SK-N-SH (cell line): Measurements from ENCODE around the gene ECSCR. TPM values are rescaled to one million over a fixed set of nuclear protein-coding genes. Genes with fewer than 3 reads are reported as not detected.

Source experiments
- CTCF ChIA-PET: fragments of 300-600, 350-600 bp; formaldehyde crosslinking; extraction: SDS; loops from one replicate; lab custom pipeline; 2021; lab: Yijun Ruan, JAX
- POLR2A ChIA-PET: fragments of 350-600 bp; sonication (Branson Sonifier 250); formaldehyde crosslinking; extraction: SDS; loops from one replicate; lab custom pipeline; 2020; ENCODE audit warnings: antibody characterized with exemption, inconsistent platforms; lab: Yijun Ruan, JAX
- DNase-seq: peaks from one replicate; pipeline ENCODE4 v3.0.0; 2012
- H2AFZ ChIP-seq: fragments of 200-600 bp; sonication (generic); 2 replicates; pipeline ENCODE4 v1.8.1; 2016; ENCODE audit warnings: antibody characterized with exemption, mild to moderate bottlenecking, low read depth
- H3F3A ChIP-seq: fragments of 200-600 bp; sonication (generic); replicated peaks from 2 replicates; pipeline ENCODE3; 2016; ENCODE audit warnings: antibody characterized with exemption, mild to moderate bottlenecking; ENCODE audit not compliant: insufficient read depth
- H3K27ac ChIP-seq, 2 experiments: fragments of 200-500 bp in 1 of 2; fragments of 200-600 bp in 1 of 2; sonication (Bioruptor generic) in 1 of 2; sonication (generic), shearing (Covaris generic) in 1 of 2; 2 replicates each; pipeline versions ENCODE4 v1.5.1 to v1.6.1; 2014 to 2016; ENCODE audit warnings: low read depth in 2 of 2, inconsistent platforms in 1 of 2, low read length in 1 of 2, mild to moderate bottlenecking in 1 of 2, mixed read lengths in 1 of 2
- H3K27me3 ChIP-seq: fragments of 200-600 bp; sonication (generic), shearing (Covaris generic); 2 replicates; pipeline ENCODE4 v1.6.1; 2016; ENCODE audit warnings: mixed run types; ENCODE audit not compliant: insufficient read depth
- H3K36me3 ChIP-seq, 2 experiments: fragments of 200-500 bp in 1 of 2; fragments of 200-600 bp in 1 of 2; sonication (Bioruptor generic) in 1 of 2; sonication (generic) in 1 of 2; replicated peaks in 1 of 2; 2 replicates each; pipeline versions ENCODE3 to v1.5.1; 2014 to 2016; ENCODE audit warnings: low read length in 1 of 2, mild to moderate bottlenecking in 1 of 2; ENCODE audit not compliant: insufficient read depth in 2 of 2, control insufficient read depth in 1 of 2
- H3K4me1 ChIP-seq, 2 experiments: fragments of 200-500 bp in 1 of 2; fragments of 200-600 bp in 1 of 2; sonication (Bioruptor generic) in 1 of 2; sonication (generic), shearing (Covaris generic) in 1 of 2; 2 replicates each; pipeline versions ENCODE4 v1.5.1 to v1.6.1; 2014 to 2016; ENCODE audit warnings: low read depth in 1 of 2, low read length in 1 of 2, mixed run types in 1 of 2; ENCODE audit not compliant: insufficient read depth in 2 of 2, control insufficient read depth in 1 of 2
- H3K4me2 ChIP-seq: fragments of 200-600 bp; sonication (generic), shearing (Covaris generic); 2 replicates; pipeline ENCODE4 v1.6.1; 2017; ENCODE audit warnings: mixed run types
- H3K4me3 ChIP-seq, 2 experiments: fragments of 200-500 bp in 1 of 2; fragments of 200-600 bp in 1 of 2; sonication (Bioruptor generic) in 1 of 2; sonication (generic), shearing (Covaris generic) in 1 of 2; 2 replicates each; pipeline versions ENCODE4 v1.5.1 to v1.8.1; 2014 to 2016; ENCODE audit warnings: low read depth in 2 of 2, inconsistent platforms in 1 of 2, low read length in 1 of 2, mild to moderate bottlenecking in 1 of 2, mixed read lengths in 1 of 2, moderate library complexity in 1 of 2
- H3K79me2 ChIP-seq: fragments of 200-600 bp; sonication (generic); 2 replicates; pipeline ENCODE4 v1.8.1; 2017; ENCODE audit warnings: mild to moderate bottlenecking; ENCODE audit not compliant: insufficient read depth
- H3K9ac ChIP-seq: fragments of 200-600 bp; sonication (generic); 2 replicates; pipeline ENCODE4 v1.6.1; 2017; ENCODE audit warnings: mixed run types
- H3K9me2 ChIP-seq: fragments of 200-600 bp; sonication (generic); 2 replicates; pipeline ENCODE4 v1.6.1; 2017; ENCODE audit warnings: mixed run types
- H3K9me3 ChIP-seq: fragments of 200-600 bp; sonication (generic); 2 replicates; pipeline ENCODE4 v1.6.1; 2017; ENCODE audit warnings: mixed run types, mild to moderate bottlenecking, moderate library complexity
- H4K20me1 ChIP-seq: fragments of 200-600 bp; sonication (generic); 2 replicates; pipeline ENCODE4 v1.6.1; 2017; ENCODE audit warnings: mild to moderate bottlenecking, mixed run types; ENCODE audit not compliant: insufficient read depth
- EP300 ChIP-seq, 2 experiments: IDR thresholded peaks; 2 replicates each; pipeline versions ENCODE4 v1.4.0 to v1.6.1; 2012; ENCODE audit warnings: borderline replicate concordance in 1 of 2, low read depth in 1 of 2, low read length in 1 of 2
- FOSL2 ChIP-seq: IDR thresholded peaks from 2 replicates; pipeline ENCODE4 v1.4.0; 2012; ENCODE audit warnings: low read depth, mild to moderate bottlenecking, moderate library complexity, borderline replicate concordance
- FOXJ3 ChIP-seq: sonication (generic); formaldehyde crosslinking; IDR thresholded peaks from 2 replicates; pipeline ENCODE4 v1.5.1; 2020; ENCODE audit warnings: mild to moderate bottlenecking, missing genetic modification reagents
- FOXM1 ChIP-seq: IDR thresholded peaks from 2 replicates; pipeline ENCODE4 v1.4.0; 2012; ENCODE audit warnings: low read depth, mild to moderate bottlenecking
- GABPA ChIP-seq: IDR thresholded peaks from 2 replicates; pipeline ENCODE4 v1.4.0; 2012; ENCODE audit warnings: low read depth, mild to moderate bottlenecking
- GATA2 ChIP-seq: sonication (generic); formaldehyde crosslinking; IDR thresholded peaks from 2 replicates; pipeline ENCODE4 v1.5.0; 2020; ENCODE audit warnings: mild to moderate bottlenecking, missing genetic modification reagents
- JUND ChIP-seq: IDR thresholded peaks from 2 replicates; pipeline ENCODE4 v1.4.0; 2012
- MEF2A ChIP-seq: IDR thresholded peaks from 2 replicates; pipeline ENCODE4 v1.4.0; 2012; ENCODE audit warnings: low read depth, borderline replicate concordance
- MXI1 ChIP-seq: IDR thresholded peaks from 2 replicates; pipeline ENCODE4 v1.6.1; 2012; ENCODE audit warnings: mild to moderate bottlenecking, low read depth, low read length, improper control_type of control experiment
- NFIC ChIP-seq: IDR thresholded peaks from 2 replicates; pipeline ENCODE4 v1.4.0; 2012; ENCODE audit warnings: borderline replicate concordance
- NRF1 ChIP-seq: IDR thresholded peaks from 2 replicates; pipeline ENCODE4 v1.6.1; 2012; ENCODE audit warnings: low read depth, mild to moderate bottlenecking, low read length
- POLR2AphosphoS5 ChIP-seq: IDR thresholded peaks from 2 replicates; pipeline ENCODE4 v1.6.1; 2012; ENCODE audit warnings: low read depth, low read length
- REST ChIP-seq: IDR thresholded peaks from 2 replicates; pipeline ENCODE4 v1.6.1; 2012; ENCODE audit warnings: mild to moderate bottlenecking, low read depth, low read length, moderate library complexity
- SMC3 ChIP-seq: IDR thresholded peaks from 2 replicates; pipeline ENCODE4 v1.6.1; 2012; ENCODE audit warnings: low read depth, low read length, improper control_type of control experiment
- TAF1 ChIP-seq: IDR thresholded peaks from 2 replicates; pipeline ENCODE4 v1.6.1; 2012; ENCODE audit warnings: low read depth, mild to moderate bottlenecking, low read length, moderate library complexity, borderline replicate concordance
- USF1 ChIP-seq: IDR thresholded peaks from 2 replicates; pipeline ENCODE4 v1.4.0; 2012; ENCODE audit warnings: low read depth, borderline replicate concordance
- USF2 ChIP-seq: fragments of 150-350 bp; IDR thresholded peaks from 2 replicates; pipeline ENCODE4 v1.6.1; 2017; ENCODE audit warnings: antibody characterized with exemption, low read length, low read depth, borderline replicate concordance
- YY1 ChIP-seq: IDR thresholded peaks from 2 replicates; pipeline ENCODE4 v1.4.0; 2012; ENCODE audit warnings: low read depth, mild to moderate bottlenecking
- ZBTB33 ChIP-seq: IDR thresholded peaks from 2 replicates; pipeline ENCODE4 v1.4.0; 2012; ENCODE audit warnings: low read depth, borderline replicate concordance
- WGBS: methylation state at CpG from one replicate; pipeline ENCODE4 v1.1.6; 2017; ENCODE audit warnings: low lambda C conversion rate; 5-methylcytosine and 5-hydroxymethylcytosine counted together
- polyA plus RNA-seq, 3 experiments: library from polyadenylated mRNA; depleted of rRNA; stranded (reverse); fragments of >200 nt; gene quantifications; 2 replicates each; pipeline ENCODE4 v1.2.3, GENCODE V29; 2012
- TF ChIP-seq, protein P1 (sequence below): fragments of 150-350 bp; IDR thresholded peaks from 2 replicates; pipeline ENCODE4 v1.6.1; 2016; ENCODE audit warnings: mild to moderate bottlenecking, low read depth, low read length

Gene ECSCR
- polyA plus RNA-seq, 1 of the 3 experiments (the other 2 are of a cell fraction): 10.9 TPM

DNA sequence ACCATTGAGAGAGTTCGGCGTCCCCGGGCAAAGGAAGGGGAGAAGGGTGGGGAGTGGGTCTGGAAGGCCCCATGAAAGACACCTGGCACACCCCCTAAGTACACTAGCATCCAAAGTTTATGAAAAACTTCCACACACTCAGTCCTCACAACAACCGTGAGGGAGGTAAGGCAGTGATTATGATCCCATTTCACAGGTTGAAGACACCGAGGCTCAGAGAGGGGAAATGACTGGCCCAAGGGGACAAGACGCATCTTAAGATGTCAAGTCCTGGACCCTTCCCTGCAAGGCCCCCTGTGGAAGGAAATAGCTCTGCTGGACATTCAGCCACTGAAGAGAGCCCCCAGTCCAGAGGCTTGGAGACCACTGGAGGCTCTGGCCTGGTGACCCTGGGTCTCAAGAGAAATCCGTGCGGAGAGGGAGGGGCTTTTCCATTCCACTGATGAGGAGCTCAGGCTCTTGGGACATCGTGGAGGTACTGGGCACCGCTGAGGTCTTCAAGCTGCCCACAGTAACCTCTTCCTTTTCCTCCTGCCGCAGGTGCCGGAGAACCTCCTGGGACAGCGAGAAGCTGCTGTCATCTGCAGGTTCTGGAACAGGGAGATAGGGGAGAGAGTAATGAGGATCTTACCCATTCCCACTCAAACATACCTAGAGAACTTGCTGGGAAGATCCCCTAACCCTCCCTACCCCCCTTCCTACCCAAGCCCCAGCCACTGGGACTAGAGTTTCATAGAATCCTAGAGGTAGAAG lies 13.5 kb upstream of the ECSCR start:
- CTCF ChIA-PET: interaction anchor here (0.9 to 1.3 kb wide), 2 partner anchors 28 to 54 kb away, joined by 3 to 4 read pairs; no protein-coding TSS in a partner anchor
- POLR2A ChIA-PET: no interaction called here

More for the DNA sequence above, 13.5 kb upstream of the ECSCR start:
- Histone ChIP-seq H3K4me1 (peaks cover 3 to 13% of the 10 kb centered on the region in 2 experiments; a peak in 2 of 4 replicates), H3K9me2 (no peaks in the 10 kb centered on the region), H3K27me3 (no peaks in the 10 kb centered on the region), H3K27ac (no peak overlapping the region), H4K20me1 (no peaks in the 10 kb centered on the region), H3K9me3 (no peaks in the 10 kb centered on the region), H2AFZ (no peak overlapping the region), H3K79me2 (peaks cover 35% of the 10 kb centered on the region), H3K4me3 (no peak overlapping the region), H3K36me3 (peaks cover 25 to 26% of the 10 kb centered on the region in 2 experiments), H3F3A (peaks cover 9% of the 10 kb centered on the region), H3K9ac (no peak overlapping the region), H3K4me2 (no peak overlapping the region)
- DNase-seq: no peak
- TF ChIP-seq NFIC: no peak
- no peak for TF ChIP-seq SMC3
- TF ChIP-seq YY1: no peak
- no peak for TF ChIP-seq MXI1
- TF ChIP-seq GATA2 (CRISPR knock-in tag): no peak
- TF ChIP-seq FOSL2: no peak
- no peak for TF ChIP-seq FOXJ3
- TF ChIP-seq GABPA: no peak
- TF ChIP-seq USF2: no peak
- no peak for TF ChIP-seq JUND
- TF ChIP-seq ZBTB33: no peak
- TF ChIP-seq USF1: no peak
- TF ChIP-seq TAF1: no peak
- TF ChIP-seq, protein P1, sequence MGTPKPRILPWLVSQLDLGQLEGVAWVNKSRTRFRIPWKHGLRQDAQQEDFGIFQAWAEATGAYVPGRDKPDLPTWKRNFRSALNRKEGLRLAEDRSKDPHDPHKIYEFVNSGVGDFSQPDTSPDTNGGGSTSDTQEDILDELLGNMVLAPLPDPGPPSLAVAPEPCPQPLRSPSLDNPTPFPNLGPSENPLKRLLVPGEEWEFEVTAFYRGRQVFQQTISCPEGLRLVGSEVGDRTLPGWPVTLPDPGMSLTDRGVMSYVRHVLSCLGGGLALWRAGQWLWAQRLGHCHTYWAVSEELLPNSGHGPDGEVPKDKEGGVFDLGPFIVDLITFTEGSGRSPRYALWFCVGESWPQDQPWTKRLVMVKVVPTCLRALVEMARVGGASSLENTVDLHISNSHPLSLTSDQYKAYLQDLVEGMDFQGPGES: no peak
- TF ChIP-seq NRF1: no peak
- TF ChIP-seq MEF2A: no peak
- no peak for TF ChIP-seq POLR2AphosphoS5
- TF ChIP-seq FOXM1: no peak
- no peak for TF ChIP-seq EP300 (IDR thresholded peaks at IDR 0.05; ENCODE audit: borderline replicate concordance in 1 of 2, low read depth in 1 of 2, low read length in 1 of 2)
- no peak for TF ChIP-seq REST
- WGBS: 91% methylated on average over 13 of the region's 13 CpGs
